GM10248 (cell line): Measurements from ENCODE around the gene TRPT1.

ENCODE experiments used
- CTCF ChIA-PET: fragments of 300-600 bp; sonication (Branson Sonifier 250); formaldehyde crosslinking; extraction: SDS; loops from one replicate; lab custom pipeline; 2021; ENCODE audit warnings: antibody characterized with exemption; lab: Yijun Ruan, JAX
- POLR2A ChIA-PET: fragments of 350-650 bp; sonication (Branson Sonifier 250); formaldehyde crosslinking; extraction: SDS; loops from one replicate; lab custom pipeline; 2020; ENCODE audit warnings: antibody characterized with exemption; lab: Yijun Ruan, JAX
- DNase-seq: peaks from one replicate; pipeline ENCODE4 v3.0.0; 2012; ENCODE audit errors: extremely low spot score
- CTCF ChIP-seq: IDR thresholded peaks from 2 replicates; pipeline ENCODE4 v1.5.1; 2012; ENCODE audit warnings: mild to moderate bottlenecking, low read depth; ENCODE audit errors: extremely low read depth, missing control alignments, control extremely low read depth

The TRPT1 gene

GRCh38 chr11:64241491-64242374, 15.7 kb upstream of the TRPT1 start:
- DNase-seq = peak; percentile 53
- ChIA-PET CTCF (interaction anchor here (0.7 to 30.9 kb wide), 5 partner anchors 9 to 90 kb away, joined by 3 to 368 read pairs (median 5); partner anchors contain the start of genes FERMT3, NUDT22, PLCB3 and TRPT1), POLR2A (interaction anchor here (0.6 to 1.6 kb wide), 13 partner anchors 10 to 1889 kb away, joined by 3 to 13 read pairs (median 4); partner anchors contain the start of genes FERMT3, NUDT22, PRDX5 and STIP1)
- TF ChIP-seq CTCF = no peak

- no peak for TF ChIP-seq CTCF
- DNase-seq = peak; percentile 97
- ChIA-PET POLR2A (interaction anchor here (0.6 to 1.6 kb wide), 13 partner anchors 9 to 1890 kb away, joined by 3 to 13 read pairs (median 4); partner anchors contain the start of genes FERMT3, NUDT22, PRDX5 and STIP1), CTCF (interaction anchor here (0.7 to 30.9 kb wide), 5 partner anchors 10 to 90 kb away, joined by 3 to 368 read pairs (median 5); partner anchors contain the start of genes FERMT3, NUDT22, PLCB3 and TRPT1)
These were observed 15.2 kb upstream of the TRPT1 start for GRCh38 chr11:64241241-64241490.

GRCh38 chr11:64240435-64241240, 14.7 kb upstream of the TRPT1 start, which contains the start of gene FKBP2:
FKBP2 (plus strand) TSS chr11:64241095; CDS start chr11:64242388, 1,293 bp downstream.
- TF ChIP-seq CTCF = no peak
- ChIA-PET CTCF (interaction anchor here (0.8 to 30.9 kb wide), 5 partner anchors 10 to 91 kb away, joined by 3 to 368 read pairs (median 5); partner anchors contain the start of genes FERMT3, NUDT22, PLCB3 and TRPT1), POLR2A (interaction anchor here (0.6 to 1.6 kb wide), 12 partner anchors 9 to 1890 kb away, joined by 3 to 13 read pairs (median 5); partner anchors contain the start of genes FERMT3, NUDT22, PRDX5 and STIP1)
- DNase-seq = peak; percentile 93

- TF ChIP-seq CTCF = no peak
- DNase-seq = peak; percentile 73
- ChIA-PET CTCF (interaction anchor here (1.4 to 30.9 kb wide), 3 partner anchors 11 to 65 kb away, joined by 4 to 368 read pairs (median 27); partner anchors contain the start of genes FERMT3 and PLCB3), POLR2A (interaction anchor here (1.1 kb wide), 1 partner anchor 54 kb away, joined by 4 read pairs; the partner anchor contains the start of gene STIP1)
These were observed 13.9 kb upstream of the TRPT1 start for GRCh38 chr11:64239662-64240434.

- ChIA-PET POLR2A (interaction anchor here (1.1 to 1.2 kb wide), 2 partner anchors 53 to 58 kb away, joined by 3 to 4 read pairs; partner anchors contain the start of gene STIP1), CTCF (interaction anchor here (3.9 to 30.9 kb wide), 2 partner anchors 12 to 29 kb away, joined by 27 to 368 read pairs; partner anchors contain the start of genes FERMT3 and PLCB3)
- no peak for DNase-seq
- no peak for TF ChIP-seq CTCF
These were observed 13.0 kb upstream of the TRPT1 start for GRCh38 chr11:64238999-64239398.
